Chondrocyte (in vitro differentiated cells): ENCODE results near the gene TRABD2B. TPM values are rescaled to one million over a fixed set of nuclear protein-coding genes. Genes with fewer than 3 reads are reported as not detected.

Experiments
- DNase-seq: peaks from one replicate; pipeline ENCODE4 v3.0.0; 2021; ENCODE audit warnings: mixed read lengths, low spot score
- H3K27ac Mint-ChIP-seq: one replicate; pipeline ENCODE4 v1.8.0; 2021; ENCODE audit warnings: mild to moderate bottlenecking, moderate library complexity, mixed read lengths; ENCODE audit not compliant: unreplicated experiment
- H3K27me3 Mint-ChIP-seq: 2 replicates; pipeline ENCODE4 v1.8.0; 2021; ENCODE audit warnings: low read depth, mixed read lengths
- H3K36me3 Mint-ChIP-seq: 2 replicates; pipeline ENCODE4 v1.8.0; 2021; ENCODE audit warnings: low read depth, mixed read lengths
- H3K4me1 Mint-ChIP-seq: 2 replicates; pipeline ENCODE4 v1.8.0; 2021; ENCODE audit warnings: low read depth, mild to moderate bottlenecking, mixed read lengths
- H3K4me3 Mint-ChIP-seq: one replicate; pipeline ENCODE4 v1.8.0; 2021; ENCODE audit warnings: mild to moderate bottlenecking, moderate library complexity, mixed read lengths; ENCODE audit not compliant: unreplicated experiment
- H3K9me3 Mint-ChIP-seq: 2 replicates; pipeline ENCODE4 v1.8.0; 2021; ENCODE audit warnings: low read depth, mixed read lengths
- CTCF ChIP-seq: fragments of 200-600 bp; sonication (generic); IDR thresholded peaks from 2 replicates; pipeline ENCODE4 v1.5.0; 2021; ENCODE audit warnings: antibody characterized with exemption, mild to moderate bottlenecking, moderate library complexity
- total RNA-seq: library from RNA; stranded (reverse); gene quantifications from 3 replicates; pipeline ENCODE4 v1.2.1, GENCODE V29; 2021

Gene TRABD2B
- total RNA-seq, 1 donor from 2014 or later: 0.90 TPM

GRCh38 chr1:47758341-47759250, 238.6 kb downstream of the TRABD2B start:
- Mint-ChIP-seq H3K36me3 (no peaks in the 10 kb centered on the region), H3K4me3 (no peak overlapping the region), H3K9me3 (no peaks in the 10 kb centered on the region), H3K27ac (no peak overlapping the region), H3K27me3 (peaks cover 21% of the 10 kb centered on the region), H3K4me1 (peaks cover 15% of the 10 kb centered on the region)
- no peak for TF ChIP-seq CTCF
- DNase-seq: no peak

DNA sequence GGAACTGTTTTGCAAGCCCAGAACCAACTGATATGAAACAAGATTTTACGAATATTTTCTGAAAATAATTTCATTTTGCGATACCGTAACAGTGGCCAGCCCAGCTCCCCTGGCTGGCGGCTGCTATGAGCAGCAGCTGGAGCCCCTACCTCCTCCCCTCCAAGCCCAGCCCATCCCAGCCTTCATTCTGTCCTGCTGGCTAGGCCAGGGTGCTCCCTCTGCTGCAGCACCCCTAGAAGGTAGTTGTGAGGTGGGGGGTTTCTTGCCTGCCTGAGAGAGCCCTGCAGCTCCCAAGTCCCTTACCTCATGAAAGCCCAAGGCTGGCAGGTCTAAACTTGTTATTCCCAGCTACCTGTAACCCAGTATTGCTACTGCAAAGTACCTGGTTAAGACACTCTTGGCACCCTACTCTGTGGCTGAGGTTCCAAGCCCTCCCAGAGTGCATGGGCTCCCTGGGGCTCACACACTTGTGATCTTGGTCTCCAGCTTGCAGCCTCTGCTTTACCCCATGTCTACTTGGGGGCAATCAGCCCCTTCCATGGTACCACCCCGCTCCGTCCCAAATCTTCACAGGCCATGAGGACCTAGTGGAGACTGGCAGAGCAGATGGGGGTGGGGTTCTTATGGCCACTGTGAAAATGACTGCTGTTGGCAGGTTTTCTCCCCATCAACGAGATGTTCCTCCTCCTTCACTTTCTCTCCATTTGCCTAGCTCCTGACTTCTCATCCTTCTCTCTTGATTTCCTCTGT, 239.8 kb downstream of the TRABD2B start:
- Mint-ChIP-seq H3K27ac (no peak overlapping the region), H3K4me3 (no peak overlapping the region), H3K36me3 (no peaks in the 10 kb centered on the region), H3K9me3 (no peaks in the 10 kb centered on the region), H3K4me1 (peaks cover 14% of the 10 kb centered on the region), H3K27me3 (peaks cover 21% of the 10 kb centered on the region)
- no peak for TF ChIP-seq CTCF
- no peak for DNase-seq

- no peak for DNase-seq
- no peak for TF ChIP-seq CTCF
- H3K4me1 Mint-ChIP-seq: peaks cover 14% of the 10 kb centered on the region
- no peak overlapping the region for H3K27ac Mint-ChIP-seq
- H3K4me3 Mint-ChIP-seq: no peak overlapping the region
- H3K36me3 Mint-ChIP-seq: no peaks in the 10 kb centered on the region
- no peaks in the 10 kb centered on the region for H3K9me3 Mint-ChIP-seq
- H3K27me3 Mint-ChIP-seq: peaks cover 15% of the 10 kb centered on the region
These were observed 240.8 kb downstream of the TRABD2B start for GRCh38 chr1:47756411-47756810.

DNA sequence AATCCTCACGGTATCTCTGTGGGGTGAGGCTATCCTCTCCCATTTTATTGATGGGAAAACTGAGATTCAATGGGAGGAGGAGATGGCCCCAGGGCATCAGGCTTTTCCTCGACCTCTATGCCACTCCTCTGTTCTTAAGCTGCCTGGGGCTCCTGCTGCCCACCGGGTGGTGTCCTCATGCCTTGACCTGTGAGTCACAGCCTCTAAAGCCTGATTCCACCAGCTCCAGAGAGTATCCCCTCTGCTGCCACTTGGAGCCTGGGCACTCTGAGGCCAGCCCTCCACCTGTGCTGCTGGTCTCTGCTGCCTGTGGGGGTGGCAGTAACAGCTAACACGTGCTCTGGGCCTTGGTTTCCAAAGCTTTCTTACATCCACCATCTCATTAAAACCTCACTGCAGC, 241.2 kb downstream of the TRABD2B start:
- Mint-ChIP-seq H3K4me3 (no peak overlapping the region), H3K9me3 (no peaks in the 10 kb centered on the region), H3K4me1 (peaks cover 14% of the 10 kb centered on the region), H3K27me3 (peaks cover 15% of the 10 kb centered on the region), H3K36me3 (no peaks in the 10 kb centered on the region), H3K27ac (no peak overlapping the region)
- no peak for DNase-seq
- no peak for TF ChIP-seq CTCF
